HUES64 (cell line): Measurements from ENCODE around the gene FOSB.
A peak's percentile ranks its signal among the peaks of the same experiment; 100 is the strongest.

Experiments used
- H3K27ac ChIP-seq: 2 replicates; pipeline ENCODE4 v1.7.0; 2013; ENCODE audit warnings: low read depth, low read length, inconsistent platforms
- H3K27me3 ChIP-seq: 2 replicates; pipeline ENCODE4 v1.6.1; 2013; ENCODE audit warnings: mild to moderate bottlenecking, low read length; ENCODE audit not compliant: insufficient read depth
- H3K36me3 ChIP-seq: 2 replicates; pipeline ENCODE4 v1.6.1; 2013; ENCODE audit warnings: mild to moderate bottlenecking, low read length; ENCODE audit not compliant: insufficient read depth
- H3K4me1 ChIP-seq: 2 replicates; pipeline ENCODE4 v1.6.1; 2013; ENCODE audit warnings: mild to moderate bottlenecking, low read length, moderate library complexity; ENCODE audit not compliant: insufficient read depth
- H3K4me3 ChIP-seq: 2 replicates; pipeline ENCODE4 v1.5.1; 2013; ENCODE audit warnings: mild to moderate bottlenecking, low read length, moderate library complexity
- H3K9ac ChIP-seq: 2 replicates; pipeline ENCODE4 v1.6.1; 2013; ENCODE audit warnings: mild to moderate bottlenecking, low read depth, low read length
- H3K9me3 ChIP-seq: 2 replicates; pipeline ENCODE4 v1.6.1; 2013; ENCODE audit warnings: low read depth, low read length; ENCODE audit not compliant: insufficient read depth
- WGBS: fragments of 150-250, 120-280 bp; methylation state at CpG from one replicate; pipeline ENCODE4 v1.1.7; 2013; ENCODE audit warnings: missing lambda C conversion rate; 5-methylcytosine and 5-hydroxymethylcytosine counted together

FOSB gene

DNA sequence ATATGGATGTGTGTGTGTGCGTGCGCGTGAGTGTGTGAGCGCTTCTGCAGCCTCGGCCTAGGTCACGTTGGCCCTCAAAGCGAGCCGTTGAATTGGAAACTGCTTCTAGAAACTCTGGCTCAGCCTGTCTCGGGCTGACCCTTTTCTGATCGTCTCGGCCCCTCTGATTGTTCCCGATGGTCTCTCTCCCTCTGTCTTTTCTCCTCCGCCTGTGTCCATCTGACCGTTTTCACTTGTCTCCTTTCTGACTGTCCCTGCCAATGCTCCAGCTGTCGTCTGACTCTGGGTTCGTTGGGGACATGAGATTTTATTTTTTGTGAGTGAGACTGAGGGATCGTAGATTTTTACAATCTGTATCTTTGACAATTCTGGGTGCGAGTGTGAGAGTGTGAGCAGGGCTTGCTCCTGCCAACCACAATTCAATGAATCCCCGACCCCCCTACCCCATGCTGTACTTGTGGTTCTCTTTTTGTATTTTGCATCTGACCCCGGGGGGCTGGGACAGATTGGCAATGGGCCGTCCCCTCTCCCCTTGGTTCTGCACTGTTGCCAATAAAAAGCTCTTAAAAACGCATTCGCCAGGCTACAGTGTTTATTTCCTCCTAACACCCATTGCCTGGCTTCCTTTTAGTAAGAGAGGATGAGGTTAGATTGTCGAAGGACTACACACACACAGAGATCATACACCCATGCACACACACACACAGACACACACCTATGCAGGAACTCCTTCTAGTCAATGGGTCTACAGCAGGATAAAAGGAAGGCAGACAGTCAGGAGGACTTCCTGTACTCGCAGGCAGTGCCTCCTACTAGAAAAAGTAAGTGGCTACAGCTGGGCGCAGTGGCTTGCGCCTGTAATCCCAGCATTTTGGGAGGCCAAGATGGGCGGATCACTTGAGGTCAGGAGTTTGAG lies 7.1 kb downstream of the FOSB start:
- Histone ChIP-seq H3K27ac (no peak overlapping the region), H3K4me3 (no peak overlapping the region), H3K9ac (no peak overlapping the region), H3K36me3 (no peaks in the 10 kb centered on the region), H3K27me3 (peaks cover 22% of the 10 kb centered on the region), H3K4me1 (no peaks in the 10 kb centered on the region), H3K9me3 (no peaks in the 10 kb centered on the region)
- WGBS = 85% methylated on average over 27 of the region's 28 CpGs

DNA sequence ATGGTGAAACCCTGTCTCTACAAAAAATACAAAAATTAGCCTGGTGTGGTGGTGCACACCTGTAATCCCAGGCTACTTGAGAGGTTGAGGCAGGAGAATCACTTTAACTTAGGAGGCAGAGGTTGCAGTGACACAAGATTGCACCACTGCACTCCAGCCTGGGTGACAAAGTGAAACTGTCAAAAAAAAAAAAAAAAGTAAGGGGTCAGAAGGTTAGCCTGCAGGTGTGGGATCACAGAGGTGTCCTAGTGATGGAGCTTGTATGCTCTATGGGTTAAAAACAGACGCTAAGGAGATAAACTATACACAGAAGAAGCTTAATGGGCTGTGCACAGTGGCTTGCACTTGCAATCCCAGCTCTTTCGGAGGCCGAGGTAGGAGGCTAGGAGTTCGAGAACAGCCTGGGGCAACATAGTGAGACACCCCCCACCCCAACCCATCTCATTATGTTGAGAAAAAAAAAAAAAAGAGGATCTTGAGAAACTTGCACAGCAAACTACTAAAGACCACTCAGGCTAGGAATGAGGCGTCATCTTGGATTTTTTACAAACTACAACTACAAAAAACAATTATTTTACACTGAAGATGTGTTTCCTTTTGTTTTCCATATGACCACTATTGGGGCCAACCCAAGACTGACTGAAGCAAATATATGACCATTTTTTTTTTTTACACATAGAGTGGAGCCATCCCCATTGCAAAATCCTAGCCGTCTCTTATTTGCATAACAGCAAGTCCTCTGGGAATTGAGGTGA lies 7.9 kb downstream of the FOSB start:
- H3K9ac ChIP-seq = no peak overlapping the region
- no peak overlapping the region for H3K27ac ChIP-seq
- H3K4me1 ChIP-seq = no peaks in the 10 kb centered on the region
- H3K4me3 ChIP-seq = no peak overlapping the region
- peaks cover 22% of the 10 kb centered on the region for H3K27me3 ChIP-seq
- no peaks in the 10 kb centered on the region for H3K9me3 ChIP-seq
- H3K36me3 ChIP-seq = no peaks in the 10 kb centered on the region
- WGBS = 94% methylated on average over 6 of the region's 6 CpGs

DNA sequence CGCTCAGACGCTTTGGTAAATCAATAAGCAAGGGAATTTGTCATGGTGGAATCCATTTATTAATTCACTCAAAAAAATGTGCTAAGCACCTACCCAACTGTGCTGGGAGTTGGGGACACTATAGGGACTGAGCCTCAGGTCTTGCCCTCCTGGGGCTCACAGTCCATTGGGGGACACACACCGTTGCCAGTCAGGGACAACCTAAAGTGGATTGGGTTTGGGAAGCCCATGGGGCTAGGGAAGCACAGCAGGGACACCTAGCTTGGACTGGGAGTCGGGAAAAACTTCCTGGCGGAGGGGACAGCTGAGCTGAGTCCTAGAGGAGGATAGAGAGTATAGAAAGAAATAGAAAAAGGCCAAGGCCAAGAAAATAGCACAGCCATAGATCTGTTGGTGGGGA lies 8.5 kb downstream of the FOSB start:
- H3K27me3 ChIP-seq = peaks cover 17% of the 10 kb centered on the region
- no peaks in the 10 kb centered on the region for H3K36me3 ChIP-seq
- no peak overlapping the region for H3K4me3 ChIP-seq
- H3K4me1 ChIP-seq = no peaks in the 10 kb centered on the region
- WGBS = 65% methylated on average over 5 of the region's 5 CpGs
- no peak overlapping the region for H3K27ac ChIP-seq
- no peaks in the 10 kb centered on the region for H3K9me3 ChIP-seq
- no peak overlapping the region for H3K9ac ChIP-seq

DNA sequence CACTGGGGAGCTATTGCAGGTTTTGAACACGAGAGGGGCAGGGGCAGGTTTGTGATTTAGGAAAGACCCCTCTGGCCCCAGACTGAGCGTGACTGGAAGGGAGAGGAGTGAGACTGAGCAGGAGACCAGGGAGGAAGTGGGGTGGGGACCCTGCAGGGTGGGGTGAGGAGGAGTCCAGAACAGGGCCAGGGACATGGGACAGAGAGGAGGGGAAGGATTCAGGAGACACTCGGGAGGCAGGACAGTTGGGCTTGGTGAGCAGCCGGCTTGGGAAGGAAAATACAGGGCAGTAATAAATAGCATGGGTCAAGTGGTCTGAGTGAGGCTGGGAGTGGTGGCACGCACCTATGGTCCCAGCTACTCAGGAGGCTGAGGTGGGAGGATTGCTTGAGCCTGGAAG lies 9.4 kb downstream of the FOSB start:
- no peaks in the 10 kb centered on the region for H3K36me3 ChIP-seq
- peaks cover 9% of the 10 kb centered on the region for H3K27me3 ChIP-seq
- 84% methylated on average over 5 of the region's 5 CpGs for WGBS
- H3K9ac ChIP-seq = no peak overlapping the region
- no peak overlapping the region for H3K4me3 ChIP-seq
- H3K4me1 ChIP-seq = no peaks in the 10 kb centered on the region
- H3K27ac ChIP-seq = no peak overlapping the region
- no peaks in the 10 kb centered on the region for H3K9me3 ChIP-seq

GRCh38 chr19:45477713-45478453 lies 10.1 kb downstream of the FOSB start:
- Histone ChIP-seq H3K36me3 (no peaks in the 10 kb centered on the region), H3K27ac (no peak overlapping the region; the same call in 1 of the 2 replicates), H3K4me1 (no peaks in the 10 kb centered on the region), H3K27me3 (peaks cover 2% of the 10 kb centered on the region), H3K9ac (no peak overlapping the region), H3K4me3 (peak overlapping the region; percentile 75), H3K9me3 (no peaks in the 10 kb centered on the region)
- 19% methylated on average over 12 of the region's 12 CpGs for WGBS

DNA sequence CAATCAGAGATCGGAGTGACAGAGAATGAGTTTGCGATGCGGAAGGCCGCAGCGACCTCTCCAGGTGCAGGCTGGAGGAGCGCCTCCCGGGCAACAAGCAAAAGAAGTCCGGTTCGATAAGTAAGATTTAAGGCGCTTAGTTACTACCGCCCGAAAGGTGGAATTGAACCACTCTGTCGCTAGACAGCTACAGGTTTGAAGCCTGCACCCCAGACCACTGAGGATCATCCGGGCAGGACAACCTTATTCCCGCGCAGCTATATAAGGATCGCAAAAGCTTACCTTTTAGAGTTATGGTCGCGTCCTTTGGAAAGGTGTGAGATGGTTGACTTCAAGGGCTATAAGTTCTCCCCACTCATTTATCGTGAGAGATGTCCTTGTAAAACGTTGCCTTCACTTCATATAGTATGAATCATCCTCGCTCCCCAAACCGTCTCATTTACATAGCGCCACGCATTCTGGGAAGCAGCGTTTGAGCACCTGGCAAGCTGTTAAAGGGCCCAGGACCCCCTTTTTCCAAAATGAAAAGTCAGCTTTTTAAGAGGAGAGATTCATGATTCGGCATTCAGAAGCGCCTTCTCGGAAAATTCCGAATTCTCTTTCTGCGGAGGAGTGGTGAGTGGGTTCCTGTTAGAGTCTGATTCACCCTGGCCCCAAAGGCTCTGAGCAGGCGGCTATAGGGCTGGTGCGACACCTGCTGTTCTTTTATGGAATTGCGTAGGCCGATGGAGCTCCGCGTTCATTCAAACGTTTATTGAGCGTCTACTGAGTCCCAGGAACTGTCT lies 10.8 kb downstream of the FOSB start:
- Histone ChIP-seq H3K9ac (peak overlapping the region; percentile 92), H3K27ac (peak overlapping the region; percentile 92), H3K9me3 (no peaks in the 10 kb centered on the region), H3K27me3 (no peaks in the 10 kb centered on the region), H3K36me3 (no peaks in the 10 kb centered on the region), H3K4me1 (no peaks in the 10 kb centered on the region), H3K4me3 (peak overlapping the region; percentile 75)
- WGBS = under 1% methylated on average over 39 of the region's 39 CpGs

DNA sequence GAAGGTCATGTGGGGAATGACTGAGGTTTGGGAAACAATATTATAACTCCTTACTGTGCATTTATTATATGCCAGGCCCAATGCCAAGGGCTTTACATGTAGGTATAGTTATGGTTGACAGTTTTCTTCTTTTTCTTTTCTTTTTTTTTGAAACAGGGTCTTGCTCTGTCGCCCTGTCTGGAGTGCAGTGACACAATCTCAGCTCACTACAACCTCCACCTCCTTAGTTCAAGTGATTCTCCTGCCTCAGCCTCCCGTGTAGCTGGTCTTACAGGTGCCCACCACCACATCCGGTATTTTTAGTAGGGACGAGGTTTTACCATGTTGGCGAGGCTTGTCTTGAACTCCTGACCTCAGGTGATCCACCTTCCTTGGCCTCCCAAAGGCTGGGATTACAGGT lies 15.2 kb downstream of the FOSB start:
- WGBS = 94% methylated on average over 5 of the region's 5 CpGs
- no peak overlapping the region for H3K27ac ChIP-seq
- H3K9me3 ChIP-seq = no peaks in the 10 kb centered on the region
- no peaks in the 10 kb centered on the region for H3K27me3 ChIP-seq
- no peak overlapping the region for H3K9ac ChIP-seq
- H3K4me3 ChIP-seq = no peak overlapping the region
- H3K4me1 ChIP-seq = no peaks in the 10 kb centered on the region
- H3K36me3 ChIP-seq = no peaks in the 10 kb centered on the region

- Histone ChIP-seq H3K9me3 (no peaks in the 10 kb centered on the region), H3K27me3 (no peaks in the 10 kb centered on the region), H3K36me3 (no peaks in the 10 kb centered on the region), H3K27ac (no peak overlapping the region), H3K4me3 (no peak overlapping the region), H3K4me1 (no peaks in the 10 kb centered on the region), H3K9ac (no peak overlapping the region)
- WGBS = 93% methylated on average over 13 of the region's 13 CpGs
These were observed 16.6 kb downstream of the FOSB start for GRCh38 chr19:45484273-45484945.

- no peaks in the 10 kb centered on the region for H3K27me3 ChIP-seq
- H3K9ac ChIP-seq = no peak overlapping the region
- WGBS = 3% methylated on average over 34 of the region's 35 CpGs
- H3K4me3 ChIP-seq = peak overlapping the region; percentile 52
- H3K36me3 ChIP-seq = no peaks in the 10 kb centered on the region
- no peaks in the 10 kb centered on the region for H3K9me3 ChIP-seq
- H3K4me1 ChIP-seq = no peaks in the 10 kb centered on the region
- H3K27ac ChIP-seq = peak overlapping the region; percentile 81
These were observed 17.7 kb downstream of the FOSB start for GRCh38 chr19:45485305-45486077.
